ENCODE results near the gene LDLR. TPM values are rescaled to one million over a fixed set of nuclear protein-coding genes. Genes with fewer than 3 reads are reported as not detected.

LDLR gene
- polyA plus RNA-seq, 2 of the 4 experiments (the other 2 are of a cell fraction), result 29.2 to 55.8 TPM

DNA sequence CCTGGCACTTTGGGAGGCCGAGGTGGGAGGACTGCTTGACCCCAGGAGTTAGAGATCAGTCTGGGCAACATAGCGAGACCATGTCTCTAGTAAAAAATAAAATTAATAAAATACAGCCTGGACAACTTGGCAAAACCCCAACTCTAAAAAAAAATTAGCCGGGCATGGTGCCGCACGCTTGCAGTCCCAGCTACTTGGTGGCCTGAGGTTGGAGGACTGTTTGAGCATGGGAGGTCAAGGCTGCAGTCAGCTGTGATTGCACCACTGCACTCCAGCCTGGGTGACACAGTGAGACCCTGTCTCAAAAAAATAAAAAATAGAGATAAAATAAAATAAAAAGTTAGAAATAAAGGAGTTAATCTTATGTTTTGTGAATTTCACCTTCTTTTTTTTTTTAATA, 81.9 kb downstream of the LDLR start (continued):
- TF ChIP-seq HDAC2 (IDR thresholded peaks at IDR 0.05), result no peak
- no peak for TF ChIP-seq NFE2L2 (conservative IDR thresholded peaks at IDR 0.05; ENCODE audit: low read length)
- TF ChIP-seq, protein P1, sequence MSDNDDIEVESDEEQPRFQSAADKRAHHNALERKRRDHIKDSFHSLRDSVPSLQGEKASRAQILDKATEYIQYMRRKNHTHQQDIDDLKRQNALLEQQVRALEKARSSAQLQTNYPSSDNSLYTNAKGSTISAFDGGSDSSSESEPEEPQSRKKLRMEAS (IDR thresholded peaks at IDR 0.05), result no peak
- no peak for TF ChIP-seq HOXA7 (CRISPR knock-in tag; IDR thresholded peaks at IDR 0.05)
- TF ChIP-seq HOXB5 (CRISPR knock-in tag; IDR thresholded peaks at IDR 0.05), result no peak
- TF ChIP-seq, protein P2, sequence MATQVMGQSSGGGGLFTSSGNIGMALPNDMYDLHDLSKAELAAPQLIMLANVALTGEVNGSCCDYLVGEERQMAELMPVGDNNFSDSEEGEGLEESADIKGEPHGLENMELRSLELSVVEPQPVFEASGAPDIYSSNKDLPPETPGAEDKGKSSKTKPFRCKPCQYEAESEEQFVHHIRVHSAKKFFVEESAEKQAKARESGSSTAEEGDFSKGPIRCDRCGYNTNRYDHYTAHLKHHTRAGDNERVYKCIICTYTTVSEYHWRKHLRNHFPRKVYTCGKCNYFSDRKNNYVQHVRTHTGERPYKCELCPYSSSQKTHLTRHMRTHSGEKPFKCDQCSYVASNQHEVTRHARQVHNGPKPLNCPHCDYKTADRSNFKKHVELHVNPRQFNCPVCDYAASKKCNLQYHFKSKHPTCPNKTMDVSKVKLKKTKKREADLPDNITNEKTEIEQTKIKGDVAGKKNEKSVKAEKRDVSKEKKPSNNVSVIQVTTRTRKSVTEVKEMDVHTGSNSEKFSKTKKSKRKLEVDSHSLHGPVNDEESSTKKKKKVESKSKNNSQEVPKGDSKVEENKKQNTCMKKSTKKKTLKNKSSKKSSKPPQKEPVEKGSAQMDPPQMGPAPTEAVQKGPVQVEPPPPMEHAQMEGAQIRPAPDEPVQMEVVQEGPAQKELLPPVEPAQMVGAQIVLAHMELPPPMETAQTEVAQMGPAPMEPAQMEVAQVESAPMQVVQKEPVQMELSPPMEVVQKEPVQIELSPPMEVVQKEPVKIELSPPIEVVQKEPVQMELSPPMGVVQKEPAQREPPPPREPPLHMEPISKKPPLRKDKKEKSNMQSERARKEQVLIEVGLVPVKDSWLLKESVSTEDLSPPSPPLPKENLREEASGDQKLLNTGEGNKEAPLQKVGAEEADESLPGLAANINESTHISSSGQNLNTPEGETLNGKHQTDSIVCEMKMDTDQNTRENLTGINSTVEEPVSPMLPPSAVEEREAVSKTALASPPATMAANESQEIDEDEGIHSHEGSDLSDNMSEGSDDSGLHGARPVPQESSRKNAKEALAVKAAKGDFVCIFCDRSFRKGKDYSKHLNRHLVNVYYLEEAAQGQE (IDR thresholded peaks at IDR 0.05), result no peak
- no peak for TF ChIP-seq NR3C1 (IDR thresholded peaks at IDR 0.05)
- TF ChIP-seq, protein P3, sequence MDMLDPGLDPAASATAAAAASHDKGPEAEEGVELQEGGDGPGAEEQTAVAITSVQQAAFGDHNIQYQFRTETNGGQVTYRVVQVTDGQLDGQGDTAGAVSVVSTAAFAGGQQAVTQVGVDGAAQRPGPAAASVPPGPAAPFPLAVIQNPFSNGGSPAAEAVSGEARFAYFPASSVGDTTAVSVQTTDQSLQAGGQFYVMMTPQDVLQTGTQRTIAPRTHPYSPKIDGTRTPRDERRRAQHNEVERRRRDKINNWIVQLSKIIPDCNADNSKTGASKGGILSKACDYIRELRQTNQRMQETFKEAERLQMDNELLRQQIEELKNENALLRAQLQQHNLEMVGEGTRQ (IDR thresholded peaks at IDR 0.05), result no peak
- TF ChIP-seq HOXB13 (CRISPR knock-in tag; IDR thresholded peaks at IDR 0.05; ENCODE audit: low read depth), result no peak

DNA sequence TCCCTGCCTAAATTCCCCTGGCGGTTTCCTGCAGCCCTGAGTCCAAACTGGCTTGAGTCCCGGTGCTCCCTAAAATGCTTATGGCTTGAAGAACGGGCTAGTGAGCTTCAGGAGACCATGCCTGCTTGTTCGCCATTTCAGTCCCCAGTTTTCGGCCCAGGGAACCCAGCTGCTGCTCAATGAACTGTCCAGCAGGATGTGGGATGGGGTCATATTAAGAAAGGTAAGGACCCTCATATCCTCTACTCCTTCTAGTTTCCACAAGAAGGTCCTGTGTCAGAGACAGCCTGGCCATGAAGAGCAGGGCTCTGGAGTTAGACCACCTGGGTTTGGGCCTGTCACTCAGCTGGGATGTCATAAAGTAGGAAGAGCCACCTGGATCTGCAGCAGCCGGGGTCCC, 83.3 kb downstream of the LDLR start:
- FAIRE-seq (no peak), ATAC-seq (no peak), DNase-seq (ENCODE audit: low read depth in 1 of 2, low spot score in 1 of 2) (no peak)
- no peak overlapping the region for H3K4me2 ChIP-seq
- 93% methylated on average over 5 of the region's 6 CpGs for WGBS (ENCODE audit: missing lambda C conversion rate)
- H3K4me1 ChIP-seq, result peaks cover 10% of the 10 kb centered on the region; the same call in 2 of the 3 replicates
- H3K27ac ChIP-seq, result no peak overlapping the region
- H3K9me3 ChIP-seq, result no peaks in the 10 kb centered on the region
- CTCF ChIA-PET, result interaction anchor here (0.9 to 1.7 kb wide), 2 partner anchors 18 to 35 kb away, joined by 4 read pairs; no protein-coding TSS in a partner anchor
- no peak for TF ChIP-seq BHLHE40 (IDR thresholded peaks at IDR 0.05; ENCODE audit: low read depth, low read length)
- TF ChIP-seq TFCP2L1 (CRISPR knock-in tag; IDR thresholded peaks at IDR 0.05), result no peak
- no peak for TF ChIP-seq HOXB5 (CRISPR knock-in tag; IDR thresholded peaks at IDR 0.05)
- TF ChIP-seq, protein P4, sequence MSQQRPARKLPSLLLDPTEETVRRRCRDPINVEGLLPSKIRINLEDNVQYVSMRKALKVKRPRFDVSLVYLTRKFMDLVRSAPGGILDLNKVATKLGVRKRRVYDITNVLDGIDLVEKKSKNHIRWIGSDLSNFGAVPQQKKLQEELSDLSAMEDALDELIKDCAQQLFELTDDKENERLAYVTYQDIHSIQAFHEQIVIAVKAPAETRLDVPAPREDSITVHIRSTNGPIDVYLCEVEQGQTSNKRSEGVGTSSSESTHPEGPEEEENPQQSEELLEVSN (IDR thresholded peaks at IDR 0.05; ENCODE audit: borderline replicate concordance, low read depth), result no peak
- no peak for TF ChIP-seq RCOR1 (IDR thresholded peaks at IDR 0.05; ENCODE audit: low read depth, low read length)
- no peak for TF ChIP-seq POLR2A (IDR thresholded peaks at IDR 0.05; ENCODE audit: low read length)
- no peak for TF ChIP-seq RAD21 (conservative IDR thresholded peaks at IDR 0.05 in 1 of 2, IDR thresholded peaks at IDR 0.05 in 1 of 2)
- no peak for TF ChIP-seq ZC3H11A (IDR thresholded peaks at IDR 0.05)
- H3K4me3 ChIP-seq, result no peak overlapping the region
- POLR2A ChIA-PET, result no interaction called here

DNA sequence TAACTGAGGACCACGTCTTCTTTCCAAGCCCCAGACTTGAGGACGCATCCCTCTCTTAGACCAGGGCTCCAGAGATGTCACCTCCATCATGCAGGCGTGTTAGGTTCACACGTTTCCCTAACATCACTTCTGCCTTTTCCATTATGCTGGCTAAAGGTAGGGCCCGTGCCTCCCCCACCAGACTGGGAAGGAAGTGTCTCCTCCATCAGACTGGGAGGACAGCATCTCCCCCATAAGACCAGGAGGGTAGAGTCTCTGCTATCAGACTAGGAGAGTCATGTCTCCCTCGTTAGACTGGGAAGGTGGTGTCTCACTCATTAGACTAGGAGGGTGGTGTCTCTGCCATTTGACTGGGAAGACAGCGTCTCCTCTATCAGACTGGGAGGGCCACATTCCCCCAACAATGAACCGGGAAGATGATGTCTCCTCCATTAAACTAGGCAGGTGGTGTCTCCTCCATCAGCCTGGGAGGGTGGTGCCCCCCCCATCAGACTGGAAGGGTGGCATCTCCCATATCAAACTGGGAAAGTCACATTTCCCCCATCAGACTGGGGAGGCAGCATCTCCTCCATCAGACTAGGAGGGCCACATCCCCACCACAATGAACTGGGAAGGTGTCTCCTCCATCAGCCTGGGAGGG, 84.4 kb downstream of the LDLR start:
- ATAC-seq (no peak), DNase-seq (ENCODE audit: low read depth in 1 of 2, low spot score in 1 of 2) (no peak), FAIRE-seq (no peak)
- H3K27ac ChIP-seq, result no peak overlapping the region
- CTCF ChIA-PET, result interaction anchor here (1.3 kb wide), 1 partner anchor 36 kb away, joined by 4 read pairs; no protein-coding TSS in a partner anchor
- no peaks in the 10 kb centered on the region for H3K9me3 ChIP-seq
- no peak for TF ChIP-seq TP53 (CRISPR knock-in tag; IDR thresholded peaks at IDR 0.05)
- TF ChIP-seq RARB (CRISPR knock-in tag; IDR thresholded peaks at IDR 0.05), result no peak
- TF ChIP-seq, protein P5, sequence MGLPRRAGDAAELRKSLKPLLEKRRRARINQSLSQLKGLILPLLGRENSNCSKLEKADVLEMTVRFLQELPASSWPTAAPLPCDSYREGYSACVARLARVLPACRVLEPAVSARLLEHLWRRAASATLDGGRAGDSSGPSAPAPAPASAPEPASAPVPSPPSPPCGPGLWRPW (IDR thresholded peaks at IDR 0.05), result no peak
- TF ChIP-seq MAFK (IDR thresholded peaks at IDR 0.05; ENCODE audit: partially characterized antibody), result no peak
- TF ChIP-seq NFE2L2 (conservative IDR thresholded peaks at IDR 0.05; ENCODE audit: low read length), result no peak
- TF ChIP-seq, protein P2 (IDR thresholded peaks at IDR 0.05), result no peak
- TF ChIP-seq HOXB13 (CRISPR knock-in tag; IDR thresholded peaks at IDR 0.05; ENCODE audit: low read depth), result no peak
- TF ChIP-seq KDM5A (IDR thresholded peaks at IDR 0.05), result no peak
- H3K4me3 ChIP-seq, result no peak overlapping the region
- WGBS (ENCODE audit: missing lambda C conversion rate), result 75% methylated on average over 6 of the region's 8 CpGs
- peaks cover 4% of the 10 kb centered on the region; the same call in 1 of the 3 replicates for H3K4me1 ChIP-seq
- H3K4me2 ChIP-seq, result no peak overlapping the region
- POLR2A ChIA-PET, result no interaction called here
